ENCODE data around the gene SLCO2B1. TPM values are rescaled to one million over a fixed set of nuclear protein-coding genes. Genes with fewer than 3 reads are reported as not detected.

SLCO2B1 gene
- total RNA-seq, 4 donors from 2014 or later: 50.4 to 160 (median 66.3) TPM

GRCh38 chr11:75126564-75126963, 24.3 kb upstream of the SLCO2B1 start:
- Histone ChIP-seq H3K27ac (no peak overlapping the region), H3K27me3 (no peaks in the 10 kb centered on the region), H3K9me3 (no peaks in the 10 kb centered on the region), H3K4me3 (no peak overlapping the region), H3K36me3 (no peaks in the 10 kb centered on the region), H3K4me1 (no peaks in the 10 kb centered on the region)
- no peak for TF ChIP-seq EP300 (IDR thresholded peaks at IDR 0.05)
- no peak for TF ChIP-seq CTCF (IDR thresholded peaks at IDR 0.05)
- no peak for TF ChIP-seq POLR2A (IDR thresholded peaks at IDR 0.05)
- WGBS, 2 donors: 79 to 92% methylated on average over 2 of the region's 2 CpGs
- no peak for DNase-seq (ENCODE audit: low spot score in 2 of 2)

GRCh38 chr11:75132080-75132479, 18.8 kb upstream of the SLCO2B1 start:
- Histone ChIP-seq H3K4me1 (peaks cover 0 to 4% (median 0%) of the 10 kb centered on the region in 4 donors), H3K4me3 (no peak overlapping the region), H3K27ac (peak overlapping the region in 1 of 4 donors; percentile 11), H3K36me3 (no peaks in the 10 kb centered on the region), H3K27me3 (no peaks in the 10 kb centered on the region), H3K9me3 (no peaks in the 10 kb centered on the region)
- WGBS, 2 donors: 87 to 92% methylated on average over 3 of the region's 3 CpGs
- DNase-seq (ENCODE audit: low spot score in 2 of 2): no peak
- TF ChIP-seq POLR2A (IDR thresholded peaks at IDR 0.05) (no peak), EP300 (IDR thresholded peaks at IDR 0.05) (no peak), CTCF (IDR thresholded peaks at IDR 0.05) (no peak)

GRCh38 chr11:75133976-75134375, 16.9 kb upstream of the SLCO2B1 start:
- no peaks in the 10 kb centered on the region for H3K27me3 ChIP-seq
- H3K9me3 ChIP-seq: no peaks in the 10 kb centered on the region
- no peak for DNase-seq (ENCODE audit: low spot score in 2 of 2)
- no peaks in the 10 kb centered on the region for H3K36me3 ChIP-seq
- WGBS, 2 donors: 24 to 34% methylated on average over 6 of the region's 6 CpGs
- H3K4me3 ChIP-seq: peak overlapping the region in 1 of 4 donors; percentile 12
- no peak for TF ChIP-seq EP300 (IDR thresholded peaks at IDR 0.05)
- TF ChIP-seq POLR2A (IDR thresholded peaks at IDR 0.05): no peak
- no peak for TF ChIP-seq CTCF (IDR thresholded peaks at IDR 0.05)
- peak overlapping the region in 2 of 4 donors; percentile 60 to 66 for H3K27ac ChIP-seq
- H3K4me1 ChIP-seq: peaks cover 0 to 4% (median 0%) of the 10 kb centered on the region in 4 donors

GRCh38 chr11:75135021-75135650, 15.8 kb upstream of the SLCO2B1 start:
- H3K4me1 ChIP-seq: peaks cover 0 to 4% (median 0%) of the 10 kb centered on the region in 4 donors
- peak overlapping the region in 2 of 4 donors; percentile 55 to 66 for H3K27ac ChIP-seq
- no peak overlapping the region for H3K4me3 ChIP-seq
- 73 to 84% methylated on average over 4 to 5 of the region's 5 CpGs for whole genome bisulfite sequencing, 2 donors
- no peaks in the 10 kb centered on the region for H3K27me3 ChIP-seq
- H3K36me3 ChIP-seq: no peaks in the 10 kb centered on the region
- H3K9me3 ChIP-seq: no peaks in the 10 kb centered on the region
- TF ChIP-seq EP300 (IDR thresholded peaks at IDR 0.05) (no peak), POLR2A (IDR thresholded peaks at IDR 0.05) (no peak)
- DNase-seq (ENCODE audit: low spot score in 2 of 2): no peak

GRCh38 chr11:75135651-75136050, 15.3 kb upstream of the SLCO2B1 start:
- DNase-seq (ENCODE audit: low spot score in 2 of 2): no peak
- no peaks in the 10 kb centered on the region for H3K27me3 ChIP-seq
- TF ChIP-seq EP300 (IDR thresholded peaks at IDR 0.05) (no peak), CTCF (IDR thresholded peaks at IDR 0.05) (no peak), POLR2A (IDR thresholded peaks at IDR 0.05) (no peak)
- peak overlapping the region in 2 of 4 donors; percentile 55 to 66 for H3K27ac ChIP-seq
- H3K4me1 ChIP-seq: peaks cover 0 to 8% (median 0%) of the 10 kb centered on the region in 4 donors
- H3K4me3 ChIP-seq: no peak overlapping the region
- WGBS, 2 donors: 81 to 95% methylated on average over 1 of the region's 1 CpG
- H3K9me3 ChIP-seq: no peaks in the 10 kb centered on the region
- no peaks in the 10 kb centered on the region for H3K36me3 ChIP-seq

All from tibial nerve (tissue), 4 donors.